Pancreas (tissue), 10 donors: ENCODE results near the gene BANF1. TPM values are rescaled to one million over a fixed set of nuclear protein-coding genes. Genes with fewer than 3 reads are reported as not detected.

Source experiments
- ATAC-seq, 4 donors: fragments of 200-7000 bp; cut with Tn5 transposase; one replicate each; pipeline versions ENCODE4 v1.8.0 to v1.9.1; 2020; ENCODE audit warnings: mild to moderate bottlenecking in 4 of 4, moderate library complexity in 4 of 4
- DNase-seq, 6 donors: peaks; one replicate each; pipeline ENCODE4 v3.0.0-alpha.2; 2020
- FAIRE-seq: peaks from 2 replicates; lab custom pipeline; 2012; peaks lifted over from hg19 to GRCh38; lab: Jason Lieb, UNC
- H3K27ac ChIP-seq, 4 donors: fragments of 200-600 bp; sonication (generic); 1 replicate in 3 of 4; 2 replicates in 1 of 4; pipeline versions ENCODE4 v1.5.0 to v1.8.0; 2020
- H3K27me3 ChIP-seq, 4 donors: fragments of 200-600 bp; one replicate each; pipeline ENCODE4 v1.8.0; 2021
- H3K36me3 ChIP-seq, 3 donors: fragments of 200-600 bp; sonication (generic) in 1 of 3; one replicate each; pipeline versions ENCODE4 v1.5.0 to v1.8.0; 2020 to 2021
- H3K4me1 ChIP-seq, 3 donors: fragments of 200-600 bp; one replicate each; pipeline ENCODE4 v1.8.0; 2021
- H3K4me3 ChIP-seq, 4 donors: fragments of 200-600 bp; sonication (generic) in 2 of 4; one replicate each; pipeline versions ENCODE4 v1.5.0 to v1.8.0; 2020 to 2021
- H3K9me3 ChIP-seq, 4 donors: fragments of 200-600 bp; one replicate each; pipeline ENCODE4 v1.8.0; 2021
- CTCF ChIP-seq, 4 donors: fragments of 200-600 bp; sonication (generic) in 3 of 4; IDR thresholded peaks; one replicate each; pipeline versions ENCODE4 v1.5.0 to v1.8.0; 2021; ENCODE audit warnings: antibody characterized with exemption in 4 of 4
- WGBS, 2 donors: extraction: QIAGEN DNeasy Blood & Tissue Kit; methylation state at CpG; one replicate each; pipeline ENCODE4 v1.1.7; 2013; 5-methylcytosine and 5-hydroxymethylcytosine counted together
- intact Hi-C, 3 donors: fragments of 100-400 bp; cut with DNase I; formaldehyde crosslinking; loops; one replicate each; pipeline versions ENCODE4 v1.11.1 to v1.14.2; 2022
- polyA plus RNA-seq, 2 donors: library from polyadenylated mRNA; stranded (reverse); fragments of 200-250 nt; gene quantifications; one replicate each; pipeline ENCODE4 v1.2.3, GENCODE V29; 2013
- total RNA-seq, 6 donors: library from RNA; stranded (reverse); fragmentation: NEBNext Ultra II Directional in 4 of 6; extraction: Animal tissue kit (Norgen Biotek cat#: 25700) in 4 of 6; gene quantifications; one replicate each; pipeline versions ENCODE4 v1.2.1 to v1.2.4, GENCODE V29; 2021 to 2023
- donor health status: healthy with polysubstance abuse.
- donor health status: DM: no; HTN: no; CAD: no; lungs with moderate emphysema.
- donor health status: DM: no; HTN: no; CAD: no.
- donor health status: control.
- donor health status: control.
- donor health status: Bipolar disorder and iron deficiency.
- donor health status: DM: yes; HTN: yes; CAD: no.
- donor health status: DM: no; HTN: no; CAD: no.
- donor health status: DM: no; HTN: no; CAD: no.
- donor health status: DM: yes; HTN: yes; CAD: no.

The BANF1 gene
- total RNA-seq: 10 to 100 TPM; 47.5 to 99.0 (median 77.4) TPM
- 100 to 1,000 TPM; 107 to 146 TPM for polyA plus RNA-seq

- FAIRE-seq (no peak), ATAC-seq (peak; percentile 92 to 96 (median 92)), DNase-seq (peak; percentile 82 to 94 (median 91))
- peaks cover 0 to 15% (median 5%) of the 10 kb centered on the region in 3 donors for H3K4me1 ChIP-seq
- intact Hi-C loops: no loop called here
- TF ChIP-seq CTCF (IDR thresholded peaks at IDR 0.05): no peak
- H3K27ac ChIP-seq: peak within 1 kb of the TSS; percentile 75 to 98 (median 90)
- H3K36me3 ChIP-seq: peaks cover 2 to 38% (median 22%) of the 10 kb centered on the region in 3 donors
- WGBS, 2 donors: 1% methylated on average over 54 to 55 of the region's 55 CpGs
- H3K27me3 ChIP-seq: no peaks in the 10 kb centered on the region
- H3K4me3 ChIP-seq: peak within 1 kb of the TSS; percentile 77 to 89 (median 78)
- H3K9me3 ChIP-seq: no peaks in the 10 kb centered on the region
Measured at GRCh38 chr11:66001942-66002647, at the start of gene BANF1, which contains the start of gene EIF1AD. Gene BANF1, plus strand, starts transcription at chr11:66002503. Its CDS starts 748 bp downstream, at chr11:66003251. Gene EIF1AD, minus strand, starts transcription at chr11:66002157. Its CDS starts 1,768 bp downstream, at chr11:66000389.

GRCh38 chr11:65953471-65953870, 48.8 kb upstream of the BANF1 start:
- Histone ChIP-seq H3K4me1 (no peaks in the 10 kb centered on the region), H3K9me3 (no peaks in the 10 kb centered on the region), H3K4me3 (no peak overlapping the region), H3K36me3 (no peaks in the 10 kb centered on the region), H3K27ac (no peak overlapping the region), H3K27me3 (no peaks in the 10 kb centered on the region)
- WGBS, 2 donors: 81 to 92% methylated on average over 20 of the region's 20 CpGs
- intact Hi-C loops: no loop called here
- no peak for ATAC-seq
- no peak for FAIRE-seq
- TF ChIP-seq CTCF (IDR thresholded peaks at IDR 0.05): no peak
- DNase-seq: no peak

GRCh38 chr11:65954771-65955170, 47.5 kb upstream of the BANF1 start:
- intact Hi-C loops: no loop called here
- 66 to 69% methylated on average over 8 of the region's 8 CpGs for WGBS, 2 donors

GRCh38 chr11:65958291-65958690, 44.0 kb upstream of the BANF1 start:
- H3K4me3 ChIP-seq: no peak overlapping the region
- ATAC-seq (no peak), FAIRE-seq (no peak), DNase-seq (no peak)
- no peaks in the 10 kb centered on the region for H3K9me3 ChIP-seq
- TF ChIP-seq CTCF (IDR thresholded peaks at IDR 0.05): no peak
- intact Hi-C loops: no loop called here
- H3K27ac ChIP-seq: no peak overlapping the region
- no peaks in the 10 kb centered on the region for H3K36me3 ChIP-seq
- 48 to 54% methylated on average over 4 of the region's 4 CpGs for WGBS, 2 donors
- H3K4me1 ChIP-seq: peaks cover 9 to 13% (median 10%) of the 10 kb centered on the region in 3 donors
- no peaks in the 10 kb centered on the region for H3K27me3 ChIP-seq

More at GRCh38 chr11:65954771-65955170, 47.5 kb upstream of the BANF1 start:
- Histone ChIP-seq H3K4me3 (no peak overlapping the region), H3K27me3 (no peaks in the 10 kb centered on the region), H3K4me1 (no peaks in the 10 kb centered on the region), H3K9me3 (no peaks in the 10 kb centered on the region), H3K27ac (no peak overlapping the region), H3K36me3 (no peaks in the 10 kb centered on the region)
- FAIRE-seq (no peak), DNase-seq (no peak), ATAC-seq (no peak)
- no peak for TF ChIP-seq CTCF (IDR thresholded peaks at IDR 0.05)
